SKM-1 (cell line): ENCODE measurements around the gene RXRA.

ENCODE experiments used
- DNase-seq: peaks from one replicate; lab custom pipeline; 2025; ENCODE audit not compliant: unreplicated experiment; lab: John Stamatoyannopoulos, UW

Gene RXRA

GRCh38 chr9:134484479-134484878 lies 158.2 kb downstream of the RXRA start:
- no peak for DNase-seq

- DNase-seq: no peak
These were observed 159.4 kb downstream of the RXRA start for GRCh38 chr9:134485653-134486052.

GRCh38 chr9:134486143-134486591 lies 159.9 kb downstream of the RXRA start:
- no peak for DNase-seq

- no peak for DNase-seq
These were observed 160.3 kb downstream of the RXRA start for GRCh38 chr9:134486596-134486995.
